ENCODE measurements around the gene SH3RF3. TPM values are rescaled to one million over a fixed set of nuclear protein-coding genes. Genes with fewer than 3 reads are reported as not detected.

The SH3RF3 gene
- total RNA-seq, 2 donors from 2014 or later = 1.5 to 1.8 TPM

DNA sequence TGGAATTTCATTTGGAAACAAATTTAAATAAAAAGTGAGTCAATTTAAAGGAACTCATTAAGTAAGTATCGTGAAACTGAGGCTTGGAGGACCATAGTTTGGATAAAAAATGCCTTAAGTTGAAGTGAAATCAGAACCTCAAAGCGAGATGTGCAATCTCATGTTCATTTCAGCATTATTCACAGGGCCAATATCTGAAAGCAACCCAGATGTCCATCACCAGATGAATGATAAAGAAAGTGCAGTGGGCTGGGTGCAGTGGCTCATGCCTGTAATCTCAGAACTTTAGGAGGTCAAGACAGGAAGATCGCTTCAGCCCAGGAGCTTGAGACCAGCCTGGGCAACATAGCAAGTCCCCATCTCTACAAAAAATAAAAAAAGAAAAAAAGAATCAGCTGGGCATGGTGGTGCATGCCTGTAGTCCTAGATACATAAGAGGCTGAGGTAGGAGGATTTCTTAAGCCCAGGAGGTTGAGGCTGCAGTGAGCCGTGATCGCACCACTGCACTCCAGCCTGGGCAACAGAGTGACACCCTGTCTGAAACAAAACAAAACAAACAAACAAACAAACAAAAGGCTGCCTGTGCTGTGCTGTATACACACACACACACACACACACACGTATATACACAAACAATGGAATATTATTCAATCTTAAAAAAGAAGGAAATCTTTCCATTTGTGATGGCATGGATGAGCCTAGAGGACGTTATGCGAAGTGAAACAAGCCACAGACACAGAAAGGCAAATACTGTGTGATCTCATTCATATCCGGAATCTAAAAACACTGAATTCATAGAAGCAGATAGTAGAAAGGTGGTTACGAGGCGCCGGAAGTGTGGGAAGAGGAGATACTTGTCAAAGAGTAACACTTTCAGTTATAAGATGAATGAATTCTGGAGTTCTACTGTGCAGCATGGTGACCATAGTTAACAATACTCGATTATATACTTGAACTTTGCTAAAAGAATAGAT, 14.5 kb downstream of the SH3RF3 start:
- Mint-ChIP-seq H3K27me3 (ENCODE audit: insufficient read depth) (peaks cover 12% of the 10 kb centered on the region), H3K27ac (no peak overlapping the region), H3K9me3 (no peaks in the 10 kb centered on the region), H3K36me3 (ENCODE audit: low read depth) (no peaks in the 10 kb centered on the region), H3K4me1 (peaks cover 11% of the 10 kb centered on the region), H3K4me3 (no peak overlapping the region)
- no peaks in the 10 kb centered on the region for H3K36me3 ChIP-seq (ENCODE audit: control insufficient read depth, insufficient read depth, low read length)
- peaks cover 7% of the 10 kb centered on the region for H3K4me1 ChIP-seq (ENCODE audit: control insufficient read depth, insufficient read depth, low read length)
- TF ChIP-seq, protein P1, sequence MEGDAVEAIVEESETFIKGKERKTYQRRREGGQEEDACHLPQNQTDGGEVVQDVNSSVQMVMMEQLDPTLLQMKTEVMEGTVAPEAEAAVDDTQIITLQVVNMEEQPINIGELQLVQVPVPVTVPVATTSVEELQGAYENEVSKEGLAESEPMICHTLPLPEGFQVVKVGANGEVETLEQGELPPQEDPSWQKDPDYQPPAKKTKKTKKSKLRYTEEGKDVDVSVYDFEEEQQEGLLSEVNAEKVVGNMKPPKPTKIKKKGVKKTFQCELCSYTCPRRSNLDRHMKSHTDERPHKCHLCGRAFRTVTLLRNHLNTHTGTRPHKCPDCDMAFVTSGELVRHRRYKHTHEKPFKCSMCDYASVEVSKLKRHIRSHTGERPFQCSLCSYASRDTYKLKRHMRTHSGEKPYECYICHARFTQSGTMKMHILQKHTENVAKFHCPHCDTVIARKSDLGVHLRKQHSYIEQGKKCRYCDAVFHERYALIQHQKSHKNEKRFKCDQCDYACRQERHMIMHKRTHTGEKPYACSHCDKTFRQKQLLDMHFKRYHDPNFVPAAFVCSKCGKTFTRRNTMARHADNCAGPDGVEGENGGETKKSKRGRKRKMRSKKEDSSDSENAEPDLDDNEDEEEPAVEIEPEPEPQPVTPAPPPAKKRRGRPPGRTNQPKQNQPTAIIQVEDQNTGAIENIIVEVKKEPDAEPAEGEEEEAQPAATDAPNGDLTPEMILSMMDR (conservative IDR thresholded peaks at IDR 0.05) = no peak
- no peak overlapping the region for H3K9ac ChIP-seq (ENCODE audit: extremely low read depth, low read length, poor library complexity, severe bottlenecking)
- WGBS, 2 experiments (ENCODE audit: insufficient coverage in 1 of 2, insufficient read length in 1 of 2) = 94 to 99% methylated on average over 12 to 13 of the region's 13 CpGs
- no peak for DNase-seq
- H3K9me3 ChIP-seq (ENCODE audit: control insufficient read depth, low read length) = no peaks in the 10 kb centered on the region
- no peak overlapping the region for H3K27ac ChIP-seq (ENCODE audit: low read depth, low read length)
- peaks cover 4% of the 10 kb centered on the region for H3K27me3 ChIP-seq (ENCODE audit: control insufficient read depth, insufficient read depth, low read length, poor library complexity, severe bottlenecking)
- no peak overlapping the region for H3K4me3 ChIP-seq (ENCODE audit: low read length)

DNA sequence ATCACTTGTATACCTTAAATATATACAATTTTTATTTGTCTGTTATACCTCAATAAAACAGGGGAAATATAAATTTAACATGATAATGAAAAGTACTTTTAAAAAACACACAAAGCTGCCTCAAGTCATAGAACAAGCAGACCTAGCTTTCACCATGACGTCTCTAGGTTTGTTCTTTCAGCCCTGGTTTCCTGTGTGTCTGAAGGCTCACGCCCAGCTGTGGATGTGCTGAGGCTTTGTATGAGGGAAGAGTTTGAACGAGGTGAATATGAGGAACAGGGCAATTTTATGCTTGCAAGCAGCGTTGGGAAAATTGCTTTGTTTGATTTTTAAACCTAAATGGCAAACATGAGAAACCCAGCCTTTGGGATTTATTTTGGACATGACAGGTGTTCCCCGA, 15.3 kb downstream of the SH3RF3 start:
- peaks cover 8% of the 10 kb centered on the region for H3K4me1 Mint-ChIP-seq
- H3K36me3 ChIP-seq (ENCODE audit: control insufficient read depth, insufficient read depth, low read length) = no peaks in the 10 kb centered on the region
- WGBS, 2 experiments (ENCODE audit: insufficient coverage in 1 of 2, insufficient read length in 1 of 2) = 88% methylated on average over 5 of the region's 5 CpGs
- H3K27ac ChIP-seq (ENCODE audit: low read depth, low read length) = no peak overlapping the region
- H3K27me3 Mint-ChIP-seq (ENCODE audit: insufficient read depth) = peaks cover 12% of the 10 kb centered on the region
- H3K9ac ChIP-seq (ENCODE audit: extremely low read depth, low read length, poor library complexity, severe bottlenecking) = no peak overlapping the region
- H3K27ac Mint-ChIP-seq = no peak overlapping the region
- H3K9me3 ChIP-seq (ENCODE audit: control insufficient read depth, low read length) = no peaks in the 10 kb centered on the region
- DNase-seq = no peak
- H3K27me3 ChIP-seq (ENCODE audit: control insufficient read depth, insufficient read depth, low read length, poor library complexity, severe bottlenecking) = peaks cover 4% of the 10 kb centered on the region
- H3K9me3 Mint-ChIP-seq = no peaks in the 10 kb centered on the region
- no peak overlapping the region for H3K4me3 ChIP-seq (ENCODE audit: low read length)
- TF ChIP-seq, protein P1 (conservative IDR thresholded peaks at IDR 0.05) = no peak
- no peak overlapping the region for H3K4me3 Mint-ChIP-seq
- H3K36me3 Mint-ChIP-seq (ENCODE audit: low read depth) = no peaks in the 10 kb centered on the region
- peaks cover 7% of the 10 kb centered on the region for H3K4me1 ChIP-seq (ENCODE audit: control insufficient read depth, insufficient read depth, low read length)

DNA sequence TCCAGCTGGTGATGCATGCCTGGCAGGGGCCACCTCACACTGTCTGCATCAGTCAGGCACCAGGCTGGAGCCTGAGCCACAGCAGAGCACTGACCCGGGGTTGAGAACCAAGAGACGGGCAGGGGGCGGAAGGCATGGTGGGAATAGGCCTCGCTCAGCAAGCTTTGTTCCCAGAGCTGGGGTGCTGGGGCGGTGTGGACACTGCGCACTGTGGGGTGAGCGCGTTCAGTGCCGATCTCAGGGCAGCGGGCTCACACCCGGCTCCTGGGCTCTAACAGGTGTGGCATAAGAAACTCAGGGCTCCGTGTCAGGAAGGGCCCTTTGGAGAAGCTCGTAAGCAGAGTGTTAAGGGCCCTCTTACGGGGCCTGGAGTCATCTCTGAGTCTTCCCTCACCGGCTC, 15.7 kb downstream of the SH3RF3 start:
- Histone ChIP-seq H3K27ac (ENCODE audit: low read depth, low read length) (no peak overlapping the region), H3K9me3 (ENCODE audit: control insufficient read depth, low read length) (no peaks in the 10 kb centered on the region), H3K4me3 (ENCODE audit: low read length) (no peak overlapping the region), H3K4me1 (ENCODE audit: control insufficient read depth, insufficient read depth, low read length) (peaks cover 7% of the 10 kb centered on the region), H3K36me3 (ENCODE audit: control insufficient read depth, insufficient read depth, low read length) (no peaks in the 10 kb centered on the region), H3K27me3 (ENCODE audit: control insufficient read depth, insufficient read depth, low read length, poor library complexity, severe bottlenecking) (peaks cover 4% of the 10 kb centered on the region), H3K9ac (ENCODE audit: extremely low read depth, low read length, poor library complexity, severe bottlenecking) (no peak overlapping the region)
- 94 to 97% methylated on average over 13 to 15 of the region's 15 CpGs for WGBS, 2 experiments (ENCODE audit: insufficient coverage in 1 of 2, insufficient read length in 1 of 2)
- H3K4me3 Mint-ChIP-seq = no peak overlapping the region
- no peak for DNase-seq
- peaks cover 8% of the 10 kb centered on the region for H3K27me3 Mint-ChIP-seq (ENCODE audit: insufficient read depth)
- H3K36me3 Mint-ChIP-seq (ENCODE audit: low read depth) = no peaks in the 10 kb centered on the region
- TF ChIP-seq, protein P1 (conservative IDR thresholded peaks at IDR 0.05) = no peak
- H3K4me1 Mint-ChIP-seq = peaks cover 8% of the 10 kb centered on the region
- H3K9me3 Mint-ChIP-seq = no peaks in the 10 kb centered on the region
- H3K27ac Mint-ChIP-seq = no peak overlapping the region
